Fibroblast of skin of back (primary cell): ENCODE results near the gene CRYBB2. TPM values are rescaled to one million over a fixed set of nuclear protein-coding genes. Genes with fewer than 3 reads are reported as not detected.
"Not testable (repeated sequence)": the region's sequence is repeated elsewhere in the genome, so short reads cannot be mapped to it uniquely, and the experiment has no call there.

ENCODE experiments used
- DNase-seq: peaks from one replicate; pipeline ENCODE4 v3.0.0-alpha.2; 2013
- polyA plus RNA-seq, 2 experiments: library from polyadenylated mRNA; unstranded; fragments of 120-200 nt; gene quantifications; one replicate each; pipeline ENCODE4 v1.2.1, GENCODE V29; 2013; ENCODE audit not compliant: insufficient read length in 2 of 2

Gene CRYBB2
- not detected for polyA plus RNA-seq (2013, experiment 1 of 2; ENCODE audit: insufficient read length)
- polyA plus RNA-seq (2013, experiment 2 of 2; ENCODE audit: insufficient read length) = not detected

DNA sequence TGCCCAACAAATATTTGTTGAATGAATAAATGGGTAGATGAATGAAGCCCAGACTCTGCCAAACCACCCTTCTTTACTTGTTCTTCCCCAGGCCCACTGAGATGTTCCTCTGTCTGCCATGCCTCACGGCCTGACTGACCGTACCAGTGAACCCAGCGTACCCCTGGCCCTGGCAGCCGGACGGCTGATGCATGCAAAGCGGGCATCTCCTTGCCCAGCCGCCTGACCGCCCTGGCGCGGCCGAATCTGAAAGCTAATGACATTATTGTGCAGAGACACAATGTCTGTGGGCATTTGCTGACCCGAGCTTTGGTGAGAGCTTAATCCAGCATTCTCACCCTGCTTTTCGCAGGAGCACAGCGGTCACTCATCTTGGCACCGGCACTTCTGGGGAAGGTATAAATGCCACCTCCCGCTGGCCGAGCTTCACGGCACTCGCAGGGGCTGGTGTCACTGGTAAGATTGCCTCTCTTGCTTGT is at the start of gene CRYBB2:
CRYBB2 (plus strand) TSS at position 429 of the 479 bp plus-strand sequence. CDS start 1,791 bp downstream, outside the sequence.
- DNase-seq = no peak

DNA sequence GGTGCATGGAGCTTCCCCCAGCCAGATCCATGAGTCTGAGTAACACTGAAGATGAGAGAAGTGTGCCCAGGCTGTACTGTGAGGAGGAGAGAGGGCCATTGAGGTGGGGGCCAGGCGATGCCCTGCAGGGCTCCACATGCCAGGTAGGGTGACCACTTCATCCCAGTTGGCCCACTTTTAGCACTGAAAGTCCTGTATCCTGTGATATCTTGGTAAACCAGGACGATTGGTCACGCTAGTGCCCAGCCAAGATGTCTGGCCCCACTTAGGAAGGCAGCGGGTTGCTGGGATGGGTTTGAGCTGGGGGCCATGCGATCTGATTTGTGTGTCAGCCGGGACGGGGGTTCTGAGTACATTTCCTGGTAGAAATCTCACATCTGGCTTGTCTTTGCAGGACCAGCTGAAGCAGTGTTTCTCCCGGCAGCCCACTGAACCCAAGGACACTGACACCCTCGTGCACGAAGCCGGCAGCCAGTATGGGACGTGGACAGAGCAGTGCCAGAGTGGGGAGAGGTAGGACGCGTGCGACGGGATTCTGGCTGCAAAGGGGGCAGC is 48.9 kb upstream of the CRYBB2 start:
- DNase-seq = no peak

- no peak for DNase-seq
Observed at GRCh38 chr22:25172153-25172552, 47.3 kb upstream of the CRYBB2 start.

GRCh38 chr22:25174156-25174887 is 45.1 kb upstream of the CRYBB2 start:
- DNase-seq = no peak

GRCh38 chr22:25174888-25175411 is 44.5 kb upstream of the CRYBB2 start:
- no peak for DNase-seq

GRCh38 chr22:25176175-25176574 is 43.3 kb upstream of the CRYBB2 start:
- no peak for DNase-seq

DNA sequence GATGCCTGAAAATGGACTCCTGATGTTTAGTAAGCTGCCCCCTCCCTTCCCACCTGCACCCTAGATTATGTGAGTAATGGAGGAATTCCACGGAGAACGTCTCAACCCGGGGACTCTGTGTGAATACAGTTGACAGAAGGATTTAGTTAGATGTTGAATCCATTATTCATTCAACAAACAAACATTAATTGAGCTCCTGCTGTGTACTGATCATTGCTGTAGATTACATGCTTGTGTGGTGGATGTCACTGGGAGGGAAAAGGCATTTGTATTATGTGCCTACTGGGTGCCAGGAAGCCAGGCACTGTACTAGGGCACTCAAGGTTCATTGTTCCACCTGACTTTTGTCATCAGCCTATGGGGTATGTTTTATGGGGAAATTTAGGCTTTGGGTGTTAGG is 42.6 kb upstream of the CRYBB2 start:
- DNase-seq = no peak

- DNase-seq = no peak
Observed at GRCh38 chr22:25177226-25177625, 42.2 kb upstream of the CRYBB2 start.

DNA sequence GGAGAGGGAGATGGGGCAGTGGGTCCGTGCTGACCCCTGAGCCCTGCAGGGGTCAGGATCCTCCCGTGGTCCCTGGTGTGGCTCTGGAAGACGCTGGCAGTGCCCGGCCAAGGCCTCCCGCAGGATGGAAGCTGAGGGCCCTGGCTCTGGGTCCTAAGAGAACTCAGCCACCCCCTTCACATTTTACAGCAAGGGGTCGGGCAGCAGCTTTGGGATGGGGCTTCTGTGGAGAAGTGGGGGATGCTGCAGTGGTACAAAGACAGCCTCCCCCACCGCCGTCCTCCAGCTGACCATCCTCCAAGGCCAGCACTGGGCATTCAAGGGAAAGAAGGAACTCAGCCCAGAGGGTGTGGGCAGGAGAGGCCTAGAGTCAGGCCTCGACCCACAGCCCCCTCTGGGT is 41.5 kb upstream of the CRYBB2 start:
- no peak for DNase-seq

GRCh38 chr22:25178348-25178747 is 41.1 kb upstream of the CRYBB2 start:
- DNase-seq = not testable (repeated sequence)

DNA sequence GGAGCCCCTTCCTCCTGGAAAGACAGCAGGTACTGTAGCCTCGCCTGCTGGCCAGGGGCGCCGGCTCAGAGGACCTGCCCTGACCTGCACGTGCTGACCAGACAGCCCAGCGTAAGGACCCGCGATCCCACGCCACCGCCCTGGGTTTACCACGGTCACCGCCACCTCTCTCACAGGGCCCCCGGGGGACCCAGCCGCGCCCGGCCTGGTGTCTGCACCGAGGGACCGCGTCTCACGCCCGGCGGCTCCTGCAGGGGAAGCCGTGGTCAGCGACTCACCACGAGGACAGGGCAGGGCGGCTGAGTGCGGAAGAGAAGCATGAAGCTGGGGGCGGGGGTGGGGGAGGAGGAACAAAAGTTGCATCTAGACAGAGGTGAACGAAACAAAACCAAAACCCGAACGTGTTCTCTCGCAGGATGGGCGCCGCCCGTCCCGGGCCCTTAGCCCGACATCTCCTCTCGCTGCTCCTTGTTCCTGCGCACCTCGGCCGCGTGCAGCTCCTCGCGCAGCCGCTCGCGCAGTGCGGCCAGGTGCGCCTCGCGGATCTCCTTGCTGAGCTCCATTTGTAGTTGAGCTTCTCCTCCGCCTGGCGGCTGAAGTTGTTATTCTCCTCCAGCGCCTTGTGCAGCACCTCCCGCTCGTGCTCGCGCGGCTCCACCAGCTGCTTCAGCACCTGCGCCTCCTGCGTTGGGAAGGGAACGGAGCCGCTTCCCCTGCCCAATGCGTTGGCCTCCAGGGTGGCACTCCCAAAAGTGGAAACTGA is 40.4 kb upstream of the CRYBB2 start:
- not testable (repeated sequence) for DNase-seq

DNA sequence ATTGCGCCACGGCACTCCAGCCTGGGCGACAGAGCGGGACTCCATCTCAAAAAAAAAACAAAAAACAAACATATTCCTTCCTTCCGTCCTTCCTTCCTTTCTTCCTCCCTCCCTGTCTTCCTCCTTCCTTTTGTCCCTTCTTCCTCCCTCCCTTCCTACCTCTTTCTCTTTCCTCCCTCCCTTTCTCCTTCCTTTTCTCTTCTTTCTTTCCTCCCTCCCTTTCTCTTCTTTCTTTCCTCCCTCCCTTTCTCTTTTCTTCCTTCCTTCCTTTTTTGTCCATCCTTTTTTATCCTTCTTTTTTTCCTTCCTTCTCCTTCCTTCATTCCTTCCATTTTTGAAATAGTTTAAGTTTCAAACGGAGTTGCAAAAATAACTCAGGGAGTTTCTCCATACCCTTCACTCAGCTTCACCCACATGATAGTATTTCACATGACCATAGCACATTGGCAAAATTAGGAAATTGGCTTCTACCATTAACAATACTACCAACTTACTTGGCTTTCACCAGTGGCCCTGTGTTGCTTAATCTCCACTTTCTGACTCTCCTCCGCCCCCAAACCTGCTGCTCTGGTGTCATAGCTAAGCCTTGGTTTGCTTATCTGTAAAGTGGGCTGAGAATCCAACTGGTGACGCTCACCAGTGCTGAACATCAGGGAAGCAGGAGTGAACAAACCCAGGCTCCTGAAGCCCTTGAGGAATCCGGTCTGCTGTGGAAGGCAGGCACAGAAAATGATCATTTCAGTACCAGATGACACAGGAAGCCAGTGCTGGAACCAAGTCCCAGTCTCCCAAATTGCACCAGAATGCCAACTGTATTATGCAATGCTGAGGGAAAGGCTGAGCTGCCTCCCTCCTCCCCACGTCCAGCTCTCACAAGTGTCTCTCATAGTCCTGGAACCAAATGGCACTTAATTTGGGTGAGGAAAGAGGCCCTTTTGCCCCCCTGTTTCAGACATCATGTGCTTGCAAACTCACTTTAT is 37.0 kb upstream of the CRYBB2 start:
- DNase-seq = no peak

- no peak for DNase-seq
Observed at GRCh38 chr22:25183949-25184619, 35.4 kb upstream of the CRYBB2 start.

DNA sequence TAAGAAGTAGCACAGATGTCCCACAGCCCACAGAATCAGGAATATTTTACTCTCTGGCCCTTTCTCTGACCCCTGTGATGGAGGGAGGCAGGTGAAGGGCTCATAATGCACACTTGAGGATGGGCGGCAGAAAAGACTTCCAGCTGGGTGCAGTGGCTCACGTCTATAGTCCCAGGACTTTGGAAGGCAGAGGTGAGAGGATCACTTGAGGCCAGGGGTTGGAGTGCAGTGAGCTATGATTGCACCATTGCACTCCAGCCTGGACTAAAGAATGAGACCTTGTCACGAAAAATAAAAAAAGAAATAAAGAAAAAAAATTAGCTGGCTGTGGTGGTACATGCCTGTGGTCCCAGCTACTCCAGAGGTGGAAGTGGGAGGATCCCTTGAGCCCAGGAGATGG is 33.3 kb upstream of the CRYBB2 start:
- no peak for DNase-seq

DNA sequence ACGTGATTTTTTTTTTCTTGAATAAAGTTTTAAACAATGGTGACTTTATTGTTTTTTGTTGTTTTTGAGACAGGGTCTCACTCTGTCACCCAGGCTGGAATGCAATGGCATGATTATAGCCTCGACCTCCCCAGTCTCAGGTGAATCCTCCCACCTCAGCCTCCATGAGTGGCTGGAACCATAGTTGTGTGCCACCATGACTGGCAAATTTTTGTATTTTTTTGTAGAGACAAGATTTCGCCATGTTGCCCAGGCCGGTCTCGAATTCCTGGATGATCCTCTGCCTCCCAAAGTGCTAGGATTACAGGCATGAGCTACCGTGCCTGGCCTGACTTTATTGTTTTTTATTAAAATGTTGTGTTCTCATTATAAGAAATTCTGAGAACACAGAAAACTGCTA is 32.0 kb upstream of the CRYBB2 start:
- no peak for DNase-seq

DNA sequence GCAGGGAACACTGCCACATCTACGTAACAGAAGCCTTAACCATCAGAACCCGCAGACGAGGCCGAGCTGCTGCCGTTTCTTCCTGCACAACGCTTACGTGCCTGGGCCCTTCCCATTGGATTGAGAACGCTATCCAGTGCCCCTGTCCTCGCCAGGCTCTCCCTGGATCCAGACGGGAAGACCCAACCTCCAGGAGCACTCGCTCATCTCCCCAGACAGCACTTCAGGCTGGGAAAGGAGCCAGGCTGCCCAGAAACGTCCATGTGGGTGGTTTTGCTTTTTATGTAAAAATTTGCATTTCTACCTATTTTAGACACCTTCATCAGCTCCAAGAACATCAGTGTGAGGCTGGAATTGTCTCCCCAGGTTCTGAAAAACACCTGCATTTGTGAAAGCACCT is 27.0 kb upstream of the CRYBB2 start:
- DNase-seq = no peak

- DNase-seq = no peak
Observed at GRCh38 chr22:25193130-25193529, 26.3 kb upstream of the CRYBB2 start.

- no peak for DNase-seq
Observed at GRCh38 chr22:25193548-25193947, 25.9 kb upstream of the CRYBB2 start.

- no peak for DNase-seq
Observed at GRCh38 chr22:25196326-25196725, 23.1 kb upstream of the CRYBB2 start.

DNA sequence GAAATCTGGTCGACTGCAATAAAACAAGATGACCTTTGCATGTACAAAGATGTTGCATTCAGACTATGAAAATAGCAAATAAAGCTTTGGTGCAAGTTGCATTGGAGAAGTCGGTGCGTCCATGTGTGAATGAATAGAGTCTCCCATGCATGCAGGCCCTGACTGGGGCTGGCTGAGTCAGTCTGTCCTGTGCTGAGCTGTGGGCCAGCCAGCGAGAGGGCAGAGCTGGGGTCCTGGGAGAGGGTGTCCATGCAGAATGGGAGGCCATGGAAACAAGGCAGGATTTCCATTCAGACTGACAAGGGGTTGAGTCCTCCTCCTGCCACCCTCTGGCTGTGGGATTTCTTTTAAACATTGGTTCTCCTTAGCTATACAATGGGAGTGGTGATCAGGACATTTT is 22.1 kb upstream of the CRYBB2 start:
- no peak for DNase-seq
